ENCODE results near the gene KIF18B. TPM values are rescaled to one million over a fixed set of nuclear protein-coding genes. Genes with fewer than 3 reads are reported as not detected.
A peak's percentile ranks its signal among the peaks of the same experiment; 100 is the strongest.

KIF18B gene
- total RNA-seq, 4 donors from 2014 or later = 0.08 to 0.35 (median 0.27) TPM; not detected in 1

GRCh38 chr17:44970136-44970741 is 22.7 kb upstream of the KIF18B start:
- peak overlapping the region; percentile 22 to 61 for H3K4me3 ChIP-seq
- H3K4me1 ChIP-seq = peaks cover 0 to 55% (median 22%) of the 10 kb centered on the region in 3 donors
- peaks cover 28% of the 10 kb centered on the region for H3K27me3 ChIP-seq
- no peaks in the 10 kb centered on the region for H3K36me3 ChIP-seq
- no peaks in the 10 kb centered on the region for H3K9me3 ChIP-seq
- TF ChIP-seq POLR2A (IDR thresholded peaks at IDR 0.05) (no peak), EP300 (IDR thresholded peaks at IDR 0.05) (no peak), POLR2AphosphoS5 (IDR thresholded peaks at IDR 0.05) (peak; percentile 12)
- TF ChIP-seq, protein P1, sequence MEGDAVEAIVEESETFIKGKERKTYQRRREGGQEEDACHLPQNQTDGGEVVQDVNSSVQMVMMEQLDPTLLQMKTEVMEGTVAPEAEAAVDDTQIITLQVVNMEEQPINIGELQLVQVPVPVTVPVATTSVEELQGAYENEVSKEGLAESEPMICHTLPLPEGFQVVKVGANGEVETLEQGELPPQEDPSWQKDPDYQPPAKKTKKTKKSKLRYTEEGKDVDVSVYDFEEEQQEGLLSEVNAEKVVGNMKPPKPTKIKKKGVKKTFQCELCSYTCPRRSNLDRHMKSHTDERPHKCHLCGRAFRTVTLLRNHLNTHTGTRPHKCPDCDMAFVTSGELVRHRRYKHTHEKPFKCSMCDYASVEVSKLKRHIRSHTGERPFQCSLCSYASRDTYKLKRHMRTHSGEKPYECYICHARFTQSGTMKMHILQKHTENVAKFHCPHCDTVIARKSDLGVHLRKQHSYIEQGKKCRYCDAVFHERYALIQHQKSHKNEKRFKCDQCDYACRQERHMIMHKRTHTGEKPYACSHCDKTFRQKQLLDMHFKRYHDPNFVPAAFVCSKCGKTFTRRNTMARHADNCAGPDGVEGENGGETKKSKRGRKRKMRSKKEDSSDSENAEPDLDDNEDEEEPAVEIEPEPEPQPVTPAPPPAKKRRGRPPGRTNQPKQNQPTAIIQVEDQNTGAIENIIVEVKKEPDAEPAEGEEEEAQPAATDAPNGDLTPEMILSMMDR (IDR thresholded peaks at IDR 0.05) = no peak
- H3K27ac ChIP-seq = peak overlapping the region; percentile 3 to 89 (median 80)
- ATAC-seq = peak; percentile 42
- 8% methylated on average over 4 of the region's 55 CpGs; no CpG with 5 or more reads in 1 of the 2 donors for WGBS, 2 donors (ENCODE audit: low coverage in 1 of 2)

DNA sequence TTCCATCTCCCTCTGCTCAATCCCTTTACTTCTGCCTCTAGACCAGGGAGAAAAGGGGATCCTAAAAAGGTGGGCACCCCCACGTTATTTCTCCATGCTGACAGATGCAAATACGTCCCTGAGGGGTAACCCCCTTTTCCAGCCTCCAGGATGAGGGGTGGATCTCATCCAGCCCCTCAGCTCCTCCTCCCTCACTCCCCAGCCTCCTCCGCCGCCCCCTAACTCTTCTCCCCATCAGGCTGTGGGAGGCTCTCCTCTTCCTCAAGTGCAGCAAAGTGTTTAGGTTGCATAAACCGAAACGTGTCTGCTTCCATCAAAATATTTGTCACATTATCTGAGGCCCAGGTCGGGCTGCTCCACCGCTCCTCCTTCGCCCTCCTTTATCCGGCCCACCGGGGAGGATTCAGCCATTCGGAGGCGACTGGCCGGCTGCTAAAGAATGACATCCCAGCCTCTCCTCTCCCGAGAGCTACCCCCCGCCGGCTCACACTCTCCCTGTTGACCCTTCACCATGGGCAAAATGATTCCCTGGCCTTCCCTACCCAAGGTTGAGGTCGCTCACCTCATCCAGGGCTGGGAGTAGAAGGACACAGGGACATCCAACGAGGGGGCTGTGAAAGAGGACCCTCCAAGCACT is 21.7 kb upstream of the KIF18B start:
- H3K4me3 ChIP-seq = peak overlapping the region in 1 of 2 donors; percentile 61
- ATAC-seq = no peak

DNA sequence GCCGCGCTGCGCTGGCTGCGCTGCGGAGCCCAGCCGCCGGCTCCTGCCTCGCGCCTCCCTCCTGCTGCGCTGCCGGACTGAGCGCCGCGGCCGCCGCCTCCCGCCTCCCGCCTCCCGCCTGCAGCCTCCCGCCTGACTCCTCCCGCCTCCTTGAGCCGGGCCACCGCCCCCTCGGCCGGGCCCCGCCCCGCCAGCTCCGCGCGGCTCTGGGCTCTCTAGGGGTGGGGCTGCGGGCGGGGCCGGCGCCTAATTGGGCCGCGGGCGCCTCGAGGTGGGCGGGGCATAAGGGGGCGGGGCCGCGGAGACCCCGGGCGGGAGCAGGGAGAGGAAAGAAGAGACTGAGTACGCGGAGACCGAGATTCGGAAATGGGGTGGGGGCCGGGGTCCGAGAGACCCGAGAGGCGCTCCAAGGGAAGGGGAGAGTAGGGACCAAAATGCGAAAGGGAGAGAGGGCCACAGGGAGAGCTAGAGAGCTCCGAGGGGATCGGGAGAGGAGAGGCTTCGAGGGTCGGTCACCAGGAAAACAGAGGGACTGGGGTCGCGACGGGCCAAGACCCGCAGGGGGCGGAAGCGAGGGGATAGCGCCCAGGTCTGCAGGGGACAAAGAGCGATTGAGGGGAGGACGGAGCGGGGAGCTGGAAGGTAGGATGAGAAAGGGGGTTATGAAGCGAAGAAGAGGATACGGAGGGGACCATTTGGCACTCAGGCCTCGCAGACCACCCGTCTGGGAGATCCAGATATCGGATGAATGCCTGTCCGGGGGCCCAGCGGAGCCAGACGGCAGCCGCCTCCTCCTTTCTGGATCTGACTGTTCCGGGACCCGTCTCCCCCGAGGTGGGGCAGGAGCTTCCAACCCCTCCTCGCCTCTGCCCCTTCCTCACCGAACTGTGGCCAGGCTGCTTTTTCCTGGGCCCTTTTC is 20.9 kb upstream of the KIF18B start, which contains the start of gene C1QL1:
Gene C1QL1 (minus strand): TSS at position 79 of the 919 bp plus-strand sequence. CDS start 255 bp downstream, outside the sequence.
- Histone ChIP-seq H3K9me3 (no peaks in the 10 kb centered on the region), H3K27me3 (peaks cover 43% of the 10 kb centered on the region), H3K4me1 (peaks cover 0 to 55% (median 22%) of the 10 kb centered on the region in 3 donors), H3K27ac (peak within 1 kb of the TSS in 3 of 4 donors; percentile 37 to 89 (median 46)), H3K36me3 (no peaks in the 10 kb centered on the region), H3K4me3 (peak within 1 kb of the TSS; percentile 17 to 55)
- WGBS, 2 donors (ENCODE audit: low coverage in 1 of 2) = 7 to 12% methylated on average over 24 to 38 of the region's 81 CpGs
- peak; percentile 18 to 30 for TF ChIP-seq POLR2A (IDR thresholded peaks at IDR 0.05)
- TF ChIP-seq POLR2AphosphoS5 (IDR thresholded peaks at IDR 0.05) = no peak
- peak; percentile 97 for ATAC-seq

More for the DNA sequence above, 21.7 kb upstream of the KIF18B start:
- Histone ChIP-seq H3K27me3 (peaks cover 37% of the 10 kb centered on the region), H3K36me3 (no peaks in the 10 kb centered on the region), H3K9me3 (no peaks in the 10 kb centered on the region), H3K27ac (peak overlapping the region in 3 of 4 donors; percentile 79 to 89 (median 82)), H3K4me1 (peaks cover 0 to 55% (median 22%) of the 10 kb centered on the region in 3 donors)
- 44 to 62% methylated on average over 6 to 14 of the region's 19 CpGs for WGBS, 2 donors (ENCODE audit: low coverage in 1 of 2)
- TF ChIP-seq EP300 (IDR thresholded peaks at IDR 0.05) (no peak), POLR2A (IDR thresholded peaks at IDR 0.05) (no peak), POLR2AphosphoS5 (IDR thresholded peaks at IDR 0.05) (no peak)
- TF ChIP-seq, protein P1 (IDR thresholded peaks at IDR 0.05) = no peak

DNA sequence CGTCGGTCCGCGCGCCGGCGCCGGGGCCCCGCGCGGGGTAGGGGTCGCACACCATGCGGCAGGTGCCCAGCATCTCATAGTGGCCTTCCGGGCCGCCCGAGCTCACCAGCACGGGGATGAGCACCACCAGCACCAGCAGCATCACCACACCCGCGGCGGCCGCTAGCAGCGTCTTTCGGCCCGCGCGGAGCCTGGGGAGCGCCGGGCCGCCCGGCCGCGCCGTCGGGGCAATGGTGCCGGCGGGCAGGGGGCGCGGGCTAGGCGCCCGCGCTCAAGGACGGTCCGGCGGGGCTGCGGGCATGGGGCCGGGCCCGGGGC is 20.3 kb upstream of the KIF18B start:
- no peaks in the 10 kb centered on the region for H3K9me3 ChIP-seq
- no CpG with 5 or more reads among the region's 47 CpGs for WGBS, 2 donors (ENCODE audit: low coverage in 1 of 2)
- peak; percentile 23 for ATAC-seq
- TF ChIP-seq, protein P1 (IDR thresholded peaks at IDR 0.05) = no peak
- TF ChIP-seq POLR2A (IDR thresholded peaks at IDR 0.05) = no peak
- TF ChIP-seq EP300 (IDR thresholded peaks at IDR 0.05) = no peak
- TF ChIP-seq POLR2AphosphoS5 (IDR thresholded peaks at IDR 0.05) = no peak
- H3K4me3 ChIP-seq = peak overlapping the region in 1 of 2 donors; percentile 55
- H3K4me1 ChIP-seq = peaks cover 0 to 55% (median 22%) of the 10 kb centered on the region in 3 donors
- no peak overlapping the region for H3K27ac ChIP-seq
- no peaks in the 10 kb centered on the region for H3K36me3 ChIP-seq
- H3K27me3 ChIP-seq = peaks cover 43% of the 10 kb centered on the region
